Skeletal muscle satellite cell (primary cell): ENCODE measurements around the gene PYGB.

ENCODE experiments used
- H3K27me3 ChIP-seq: 2 replicates; pipeline ENCODE4 v1.7.0; 2013; ENCODE audit warnings: low read length; ENCODE audit not compliant: control insufficient read depth, insufficient read depth
- H3K36me3 ChIP-seq: 2 replicates; pipeline ENCODE4 v1.7.0; 2013; ENCODE audit warnings: mild to moderate bottlenecking, control low read depth, low read length; ENCODE audit not compliant: insufficient read depth
- H3K4me1 ChIP-seq: 2 replicates; pipeline ENCODE4 v1.7.0; 2013; ENCODE audit warnings: low read length; ENCODE audit not compliant: control insufficient read depth, insufficient read depth
- H3K4me2 ChIP-seq: 2 replicates; pipeline ENCODE4 v1.7.0; 2013; ENCODE audit warnings: mild to moderate bottlenecking, low read length
- H3K4me3 ChIP-seq: 2 replicates; pipeline ENCODE4 v1.7.0; 2013; ENCODE audit warnings: low read length
- H3K9ac ChIP-seq: 2 replicates; pipeline ENCODE4 v1.7.0; 2013; ENCODE audit warnings: mild to moderate bottlenecking, low read depth, low read length, moderate library complexity
- H3K9me3 ChIP-seq: replicated peaks from 2 replicates; pipeline ENCODE4 v1.7.0; 2013; ENCODE audit warnings: mild to moderate bottlenecking, control low read depth, low read length

The PYGB gene

DNA sequence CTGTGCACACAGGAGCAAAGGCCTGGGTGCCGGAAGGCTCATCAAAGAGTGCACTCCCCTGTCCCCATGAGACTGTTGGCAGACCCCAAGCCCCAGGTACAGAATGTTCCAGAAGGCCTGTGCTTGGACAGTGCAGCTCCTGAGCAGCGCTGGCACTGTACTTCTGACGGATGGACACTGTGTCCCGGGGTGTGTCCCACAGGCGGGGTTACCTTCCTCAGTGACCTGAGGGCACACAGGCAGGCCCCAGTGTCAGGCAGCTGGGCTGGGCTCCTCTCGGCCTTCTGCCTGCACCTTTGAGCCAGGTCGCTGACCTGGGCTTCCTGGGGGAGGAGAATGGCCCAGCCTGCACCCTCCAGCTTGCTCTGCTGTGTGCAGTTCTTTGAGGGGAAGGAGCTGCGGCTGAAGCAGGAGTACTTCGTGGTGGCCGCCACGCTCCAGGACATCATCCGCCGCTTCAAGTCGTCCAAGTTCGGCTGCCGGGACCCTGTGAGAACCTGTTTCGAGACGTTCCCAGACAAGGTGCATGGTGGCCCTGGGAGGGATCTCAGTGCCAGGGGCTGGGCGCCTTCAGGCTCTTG, 30.1 kb downstream of the PYGB start:
- Histone ChIP-seq H3K4me1 (peaks cover 9% of the 10 kb centered on the region), H3K4me3 (no peak overlapping the region), H3K4me2 (no peak overlapping the region), H3K9ac (no peak overlapping the region), H3K27me3 (no peaks in the 10 kb centered on the region), H3K9me3 (no peaks in the 10 kb centered on the region), H3K36me3 (peaks cover 98% of the 10 kb centered on the region)

DNA sequence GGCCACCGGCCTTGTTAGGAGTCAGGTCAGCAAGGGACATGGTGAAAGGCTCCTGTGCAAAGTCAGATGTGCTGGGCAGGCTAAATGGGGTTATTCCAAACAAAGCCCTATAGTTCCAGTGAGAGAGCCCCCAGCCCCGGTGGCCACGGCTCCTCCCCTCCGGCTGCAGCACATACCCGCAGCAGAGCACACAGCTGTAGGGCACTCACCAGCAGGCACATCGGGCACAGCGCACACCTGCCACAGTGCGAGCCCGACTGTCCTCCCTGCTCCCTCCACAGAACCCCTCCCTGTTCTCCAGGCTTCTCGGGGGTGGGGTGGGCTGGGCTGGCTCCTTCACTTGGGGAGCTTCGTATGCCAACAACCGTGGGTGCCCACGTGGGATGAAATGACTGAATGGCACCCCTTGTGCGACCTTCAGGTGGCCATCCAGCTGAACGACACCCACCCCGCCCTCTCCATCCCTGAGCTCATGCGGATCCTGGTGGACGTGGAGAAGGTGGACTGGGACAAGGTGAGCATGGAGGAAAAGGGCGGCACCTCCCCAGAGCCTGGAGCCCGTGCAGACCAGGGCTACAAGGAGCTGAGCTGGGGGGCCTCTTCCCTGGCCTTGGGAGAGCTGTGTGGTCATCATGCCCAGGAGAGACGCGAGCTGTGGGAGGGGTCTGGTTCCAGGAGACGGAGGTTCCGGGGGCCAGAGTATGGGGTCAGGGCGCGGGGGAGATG, 30.9 kb downstream of the PYGB start:
- H3K4me1 ChIP-seq, result peaks cover 3% of the 10 kb centered on the region
- H3K36me3 ChIP-seq, result peaks cover 99% of the 10 kb centered on the region
- H3K9me3 ChIP-seq, result no peaks in the 10 kb centered on the region
- no peaks in the 10 kb centered on the region for H3K27me3 ChIP-seq
- H3K4me2 ChIP-seq, result no peak overlapping the region
- no peak overlapping the region for H3K9ac ChIP-seq
- H3K4me3 ChIP-seq, result no peak overlapping the region

DNA sequence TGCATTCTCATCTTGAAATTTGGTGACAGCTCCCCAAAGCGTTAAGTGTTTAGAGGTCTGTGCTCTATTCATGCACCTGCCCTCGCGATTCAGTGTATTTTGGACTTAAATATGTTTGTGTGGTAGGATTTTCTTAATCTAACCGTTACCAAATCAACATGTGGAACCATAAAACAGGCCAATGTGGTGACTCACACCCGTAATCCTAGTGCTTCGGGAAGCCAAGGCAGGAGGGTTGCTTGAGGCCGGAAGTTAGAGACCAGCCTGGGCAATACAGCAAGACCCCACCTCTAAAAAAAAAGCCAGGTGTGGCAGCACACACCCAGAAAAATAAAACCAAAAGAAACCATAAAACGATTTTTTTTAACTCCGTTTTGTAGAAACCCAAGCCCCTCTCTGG, 31.5 kb downstream of the PYGB start:
- Histone ChIP-seq H3K4me3 (no peak overlapping the region), H3K27me3 (no peaks in the 10 kb centered on the region), H3K36me3 (peaks cover 99% of the 10 kb centered on the region), H3K4me2 (no peak overlapping the region), H3K4me1 (peaks cover 3% of the 10 kb centered on the region), H3K9ac (no peak overlapping the region), H3K9me3 (no peaks in the 10 kb centered on the region)

DNA sequence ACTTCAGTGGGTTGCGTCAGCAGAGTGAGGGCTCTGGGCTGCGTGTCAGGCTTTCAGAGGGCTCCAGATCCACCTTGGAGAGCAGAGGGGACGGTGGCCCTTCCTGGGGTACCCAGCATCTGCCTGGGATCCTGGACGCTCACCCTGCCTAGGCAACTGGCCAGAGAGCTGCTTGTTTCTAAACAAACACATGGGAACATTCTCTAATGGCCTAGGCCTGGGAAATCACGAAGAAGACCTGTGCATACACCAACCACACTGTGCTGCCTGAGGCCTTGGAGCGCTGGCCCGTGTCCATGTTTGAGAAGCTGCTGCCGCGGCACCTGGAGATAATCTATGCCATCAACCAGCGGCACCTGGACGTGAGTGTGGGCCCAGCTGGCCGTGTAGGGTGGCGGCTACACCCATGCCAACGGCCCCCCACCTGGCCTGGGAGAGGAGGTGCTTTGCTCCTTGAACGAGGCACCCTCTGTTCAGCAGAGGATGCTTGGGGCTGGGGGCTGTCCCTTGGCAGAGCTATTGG, 32.2 kb downstream of the PYGB start:
- H3K4me2 ChIP-seq, result no peak overlapping the region
- no peaks in the 10 kb centered on the region for H3K27me3 ChIP-seq
- peaks cover 95% of the 10 kb centered on the region for H3K36me3 ChIP-seq
- H3K4me3 ChIP-seq, result no peak overlapping the region
- no peak overlapping the region for H3K9ac ChIP-seq
- no peaks in the 10 kb centered on the region for H3K9me3 ChIP-seq
- H3K4me1 ChIP-seq, result peaks cover 3% of the 10 kb centered on the region

DNA sequence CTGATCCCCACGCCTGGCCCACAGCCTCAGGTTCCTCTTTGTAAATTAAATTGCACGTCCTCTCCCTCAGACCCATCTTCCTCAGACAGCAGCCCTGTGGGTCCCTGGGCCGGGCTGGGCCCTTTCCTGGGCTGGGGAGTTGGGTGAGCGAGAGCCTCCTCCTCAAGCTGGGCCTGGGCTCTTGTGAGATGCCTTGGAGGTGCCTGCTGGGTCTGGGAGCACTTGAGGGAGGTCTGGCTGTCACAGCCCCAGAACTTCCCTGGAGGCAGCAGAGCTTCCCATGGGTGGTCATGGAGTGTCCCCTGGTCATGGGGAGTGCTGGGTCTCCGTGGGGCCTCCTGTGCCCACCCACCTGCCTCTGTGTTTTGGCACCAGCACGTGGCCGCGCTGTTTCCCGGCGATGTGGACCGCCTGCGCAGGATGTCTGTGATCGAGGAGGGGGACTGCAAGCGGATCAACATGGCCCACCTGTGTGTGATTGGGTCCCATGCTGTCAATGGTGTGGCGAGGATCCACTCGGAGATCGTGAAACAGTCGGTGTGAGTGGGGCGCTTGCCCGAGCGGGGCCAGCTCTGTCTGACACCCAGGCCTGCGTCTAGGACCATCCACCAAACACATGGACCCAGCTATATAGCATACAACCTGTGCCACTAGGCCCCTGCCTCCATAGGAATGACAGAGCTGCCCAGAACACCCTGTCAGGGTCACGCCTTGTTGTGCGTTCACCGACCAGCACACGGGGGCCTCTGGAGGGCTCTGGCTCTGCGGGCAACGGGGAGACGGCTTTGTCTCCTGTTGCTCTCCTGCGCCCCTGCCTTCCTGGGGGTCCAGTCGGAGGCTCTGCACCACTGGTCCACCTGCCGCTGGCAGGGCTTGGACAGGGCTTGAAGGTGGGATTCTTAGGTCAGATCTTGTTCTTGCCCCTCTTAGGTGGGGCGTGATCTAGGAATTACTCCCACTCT, 33.0 kb downstream of the PYGB start:
- Histone ChIP-seq H3K9ac (no peak overlapping the region), H3K4me3 (no peak overlapping the region), H3K36me3 (peaks cover 95% of the 10 kb centered on the region), H3K27me3 (no peaks in the 10 kb centered on the region), H3K9me3 (no peaks in the 10 kb centered on the region), H3K4me1 (peaks cover 3% of the 10 kb centered on the region), H3K4me2 (no peak overlapping the region)

DNA sequence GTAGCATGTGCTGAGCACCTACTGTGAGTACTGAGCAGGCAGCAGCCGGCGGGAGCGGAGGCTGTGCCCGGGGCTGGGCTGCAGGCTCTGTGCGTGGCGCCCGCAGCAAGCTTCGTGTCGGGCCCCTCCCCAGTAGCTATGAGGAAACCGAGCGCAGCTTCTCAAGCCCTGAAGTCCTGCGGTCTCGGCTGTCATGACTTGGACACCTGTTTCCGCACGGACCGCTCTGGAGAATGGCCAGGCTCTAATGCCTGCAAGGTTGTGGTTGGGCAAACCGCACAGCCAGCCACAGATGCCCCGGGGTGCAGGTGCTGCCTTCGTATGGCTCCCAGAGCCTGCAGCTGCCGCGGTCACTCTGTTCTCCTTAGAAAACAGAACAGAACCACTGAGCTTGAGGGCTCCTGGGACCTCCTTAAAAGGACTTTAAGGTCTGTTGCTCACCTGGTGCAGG, 33.7 kb downstream of the PYGB start:
- H3K9ac ChIP-seq, result no peak overlapping the region
- peaks cover 3% of the 10 kb centered on the region for H3K4me1 ChIP-seq
- H3K9me3 ChIP-seq, result no peaks in the 10 kb centered on the region
- H3K4me2 ChIP-seq, result no peak overlapping the region
- no peaks in the 10 kb centered on the region for H3K27me3 ChIP-seq
- no peak overlapping the region for H3K4me3 ChIP-seq
- peaks cover 95% of the 10 kb centered on the region for H3K36me3 ChIP-seq

DNA sequence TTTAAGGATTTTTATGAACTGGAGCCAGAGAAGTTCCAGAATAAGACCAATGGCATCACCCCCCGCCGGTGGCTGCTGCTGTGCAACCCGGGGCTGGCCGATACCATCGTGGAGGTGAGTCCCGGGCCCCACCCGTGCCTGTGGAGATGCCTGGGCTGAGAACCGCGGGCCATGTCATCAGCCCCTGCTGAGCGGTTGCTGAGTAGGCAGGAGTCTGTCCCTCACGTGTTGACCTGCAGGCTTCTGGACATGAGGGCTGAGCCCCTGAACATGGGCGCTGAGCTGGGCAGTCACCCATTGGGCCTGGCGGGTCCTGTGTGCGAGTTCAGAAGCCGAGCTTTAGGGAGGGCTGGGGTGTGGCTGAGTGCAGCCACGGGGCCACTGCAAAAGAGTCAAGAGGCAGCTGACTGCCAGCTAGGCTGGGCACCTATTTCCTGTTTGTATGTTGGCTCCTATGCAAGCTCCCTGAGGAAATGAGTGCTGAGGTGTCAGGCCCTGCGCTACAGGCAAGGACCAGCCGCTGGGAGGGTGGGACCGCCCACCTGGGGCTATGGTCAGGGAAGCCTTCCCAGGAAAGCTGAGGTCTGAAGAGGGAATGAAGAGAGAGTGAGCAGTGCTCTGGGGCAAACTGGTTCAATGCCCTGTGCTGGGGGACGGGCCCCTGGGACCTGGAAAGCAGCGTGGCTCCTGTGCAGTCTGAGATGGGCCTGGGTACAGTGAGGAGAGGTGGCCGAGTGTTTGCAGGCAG, 34.3 kb downstream of the PYGB start:
- H3K27me3 ChIP-seq, result no peaks in the 10 kb centered on the region
- no peak overlapping the region for H3K9ac ChIP-seq
- H3K4me2 ChIP-seq, result no peak overlapping the region
- H3K4me3 ChIP-seq, result no peak overlapping the region
- no peaks in the 10 kb centered on the region for H3K9me3 ChIP-seq
- H3K4me1 ChIP-seq, result peaks cover 3% of the 10 kb centered on the region
- H3K36me3 ChIP-seq, result peaks cover 95% of the 10 kb centered on the region

DNA sequence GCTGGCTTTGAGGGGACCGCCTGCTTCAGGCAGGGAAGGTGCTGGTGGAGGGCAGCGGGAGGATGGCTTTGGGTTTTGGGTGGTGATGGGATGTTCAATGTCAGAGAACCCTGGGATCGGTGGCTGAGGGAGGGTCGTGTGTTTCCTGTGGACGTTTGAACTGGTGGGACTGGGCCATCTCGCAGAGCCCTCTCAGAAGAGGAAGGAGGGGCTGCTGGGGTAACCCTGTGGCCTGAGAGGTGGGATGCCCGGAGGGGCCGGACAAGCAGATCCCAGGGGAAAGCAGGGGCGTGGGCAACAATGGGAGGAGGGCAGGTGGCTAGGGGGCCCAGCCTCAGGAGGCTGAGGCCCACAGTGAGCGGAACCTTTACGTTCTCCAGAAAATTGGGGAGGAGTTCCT, 34.9 kb downstream of the PYGB start:
- Histone ChIP-seq H3K9me3 (no peaks in the 10 kb centered on the region), H3K4me3 (no peak overlapping the region), H3K36me3 (peaks cover 95% of the 10 kb centered on the region), H3K27me3 (no peaks in the 10 kb centered on the region), H3K4me2 (no peak overlapping the region), H3K4me1 (peaks cover 3% of the 10 kb centered on the region), H3K9ac (no peak overlapping the region)

DNA sequence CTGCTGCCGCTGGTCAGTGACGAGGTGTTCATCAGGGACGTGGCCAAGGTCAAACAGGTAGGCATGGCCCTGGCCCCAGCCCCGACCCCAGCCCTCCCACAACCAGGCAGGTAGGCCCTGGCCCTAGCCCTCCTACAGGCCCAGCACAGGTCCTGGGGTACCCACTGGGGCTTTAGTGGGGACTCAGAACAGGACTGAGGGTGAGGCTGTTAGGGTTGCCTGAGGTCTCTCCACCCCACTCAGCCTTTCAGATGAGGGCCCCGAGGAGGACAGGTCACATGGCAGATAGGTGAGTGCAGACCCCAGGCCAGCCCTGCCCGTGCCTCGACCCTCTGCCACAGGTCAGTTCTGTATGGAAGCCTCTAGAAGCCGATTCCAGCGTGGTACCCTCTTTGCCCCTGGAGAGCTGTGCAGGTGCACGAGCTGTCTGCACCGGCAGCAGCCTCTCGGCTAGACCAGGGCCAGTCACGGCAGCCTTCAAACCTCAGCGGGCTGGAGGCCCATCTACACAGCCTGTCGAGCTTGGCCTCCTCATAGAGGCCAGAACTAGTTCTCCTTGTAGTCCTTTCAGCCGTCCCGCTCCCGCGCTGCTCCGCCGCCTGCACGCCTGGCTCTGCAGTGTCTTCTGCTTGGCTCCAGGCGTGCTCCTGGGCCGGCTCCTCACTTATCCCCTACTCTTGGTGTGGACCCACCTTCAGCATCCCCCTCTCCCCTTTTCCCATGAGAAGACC, 35.5 kb downstream of the PYGB start:
- H3K36me3 ChIP-seq, result peaks cover 95% of the 10 kb centered on the region
- H3K9ac ChIP-seq, result no peak overlapping the region

DNA sequence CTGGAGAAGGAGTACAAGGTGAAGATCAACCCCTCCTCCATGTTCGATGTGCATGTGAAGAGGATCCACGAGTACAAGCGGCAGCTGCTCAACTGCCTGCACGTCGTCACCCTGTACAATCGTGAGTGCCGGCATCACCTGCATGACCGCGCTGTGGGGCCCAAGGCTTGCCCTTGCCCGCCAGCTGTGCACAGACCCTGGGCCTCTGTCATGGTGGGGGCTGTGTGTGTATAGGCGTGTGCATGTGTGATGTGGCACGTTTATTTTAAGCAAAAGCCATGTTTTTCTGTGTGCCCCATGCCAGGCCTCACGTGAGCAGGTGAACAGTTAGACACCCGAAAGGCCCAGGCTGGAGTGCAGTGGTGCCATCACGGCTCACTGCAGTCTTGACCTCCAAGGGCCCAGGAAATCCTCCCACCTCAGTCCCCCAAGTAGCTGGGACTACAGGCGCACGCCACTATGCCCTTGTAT, 36.3 kb downstream of the PYGB start:
- Histone ChIP-seq H3K9me3 (no peaks in the 10 kb centered on the region), H3K4me3 (no peak overlapping the region), H3K27me3 (no peaks in the 10 kb centered on the region), H3K4me1 (peaks cover 1% of the 10 kb centered on the region), H3K4me2 (no peak overlapping the region), H3K36me3 (peaks cover 94% of the 10 kb centered on the region), H3K9ac (no peak overlapping the region)

More for the DNA sequence above, 35.5 kb downstream of the PYGB start:
- Histone ChIP-seq H3K4me1 (peaks cover 3% of the 10 kb centered on the region), H3K4me3 (no peak overlapping the region), H3K27me3 (no peaks in the 10 kb centered on the region), H3K4me2 (no peak overlapping the region), H3K9me3 (no peaks in the 10 kb centered on the region)
